ENCODE measurements around the gene CEACAM3.

- TF ChIP-seq, protein P1, sequence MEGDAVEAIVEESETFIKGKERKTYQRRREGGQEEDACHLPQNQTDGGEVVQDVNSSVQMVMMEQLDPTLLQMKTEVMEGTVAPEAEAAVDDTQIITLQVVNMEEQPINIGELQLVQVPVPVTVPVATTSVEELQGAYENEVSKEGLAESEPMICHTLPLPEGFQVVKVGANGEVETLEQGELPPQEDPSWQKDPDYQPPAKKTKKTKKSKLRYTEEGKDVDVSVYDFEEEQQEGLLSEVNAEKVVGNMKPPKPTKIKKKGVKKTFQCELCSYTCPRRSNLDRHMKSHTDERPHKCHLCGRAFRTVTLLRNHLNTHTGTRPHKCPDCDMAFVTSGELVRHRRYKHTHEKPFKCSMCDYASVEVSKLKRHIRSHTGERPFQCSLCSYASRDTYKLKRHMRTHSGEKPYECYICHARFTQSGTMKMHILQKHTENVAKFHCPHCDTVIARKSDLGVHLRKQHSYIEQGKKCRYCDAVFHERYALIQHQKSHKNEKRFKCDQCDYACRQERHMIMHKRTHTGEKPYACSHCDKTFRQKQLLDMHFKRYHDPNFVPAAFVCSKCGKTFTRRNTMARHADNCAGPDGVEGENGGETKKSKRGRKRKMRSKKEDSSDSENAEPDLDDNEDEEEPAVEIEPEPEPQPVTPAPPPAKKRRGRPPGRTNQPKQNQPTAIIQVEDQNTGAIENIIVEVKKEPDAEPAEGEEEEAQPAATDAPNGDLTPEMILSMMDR (conservative IDR thresholded peaks at IDR 0.05; ENCODE audit: low read length): no peak
- no peak for TF ChIP-seq EZH2phosphoT487 (IDR thresholded peaks at IDR 0.05; ENCODE audit: borderline replicate concordance)
These were observed 12.5 kb downstream of the CEACAM3 start for GRCh38 chr19:41808663-41809566.
